ENCODE data around the gene UACA.

DNA sequence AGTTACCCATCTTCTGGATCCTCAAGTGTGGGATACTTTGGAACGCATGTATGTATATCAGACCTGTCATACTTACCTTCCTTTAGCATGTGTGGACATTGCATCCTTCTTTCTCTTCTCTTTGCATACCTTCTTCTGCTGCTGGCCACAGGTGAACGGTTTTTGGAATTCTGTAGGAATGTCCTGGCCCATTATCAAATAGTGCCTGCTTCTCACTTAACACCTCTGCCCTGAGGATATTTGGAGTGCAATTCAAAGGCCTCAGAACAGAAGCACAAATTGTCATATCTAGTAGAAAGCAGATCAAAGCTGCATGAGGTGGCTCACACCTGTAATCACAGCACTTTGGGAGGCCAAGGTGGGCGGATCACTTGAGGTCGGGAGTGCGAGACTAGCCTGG is 34.1 kb upstream of the UACA start:
- no peak for TF ChIP-seq CTCF (IDR thresholded peaks at IDR 0.05)
- no peak for TF ChIP-seq POLR2A (IDR thresholded peaks at IDR 0.05)
- no peak for TF ChIP-seq POLR2AphosphoS5 (IDR thresholded peaks at IDR 0.05)
- TF ChIP-seq EP300 (IDR thresholded peaks at IDR 0.05), result no peak
